Fibroblast of lung (primary cell): ENCODE measurements around the gene EXOC5.

ENCODE experiments used
- EZH2 ChIP-seq: IDR thresholded peaks from 2 replicates; pipeline ENCODE4 v1.5.1; 2012; ENCODE audit warnings: low read length, control low read depth, mild to moderate bottlenecking; ENCODE audit errors: missing control alignments
- TF ChIP-seq, protein P1 (sequence below), 2 donors: IDR thresholded peaks in 1 of 2; conservative IDR thresholded peaks in 1 of 2; 1 replicate in 1 of 2; 2 replicates in 1 of 2; pipeline ENCODE4 v1.5.1; 2011 to 2012; ENCODE audit warnings: low read length in 2 of 2, control low read depth in 1 of 2, inconsistent platforms in 1 of 2, low read depth in 1 of 2, mild to moderate bottlenecking in 1 of 2

GRCh38 chr14:57287745-57288144 is 19.0 kb upstream of the EXOC5 start:
- TF ChIP-seq, protein P1, sequence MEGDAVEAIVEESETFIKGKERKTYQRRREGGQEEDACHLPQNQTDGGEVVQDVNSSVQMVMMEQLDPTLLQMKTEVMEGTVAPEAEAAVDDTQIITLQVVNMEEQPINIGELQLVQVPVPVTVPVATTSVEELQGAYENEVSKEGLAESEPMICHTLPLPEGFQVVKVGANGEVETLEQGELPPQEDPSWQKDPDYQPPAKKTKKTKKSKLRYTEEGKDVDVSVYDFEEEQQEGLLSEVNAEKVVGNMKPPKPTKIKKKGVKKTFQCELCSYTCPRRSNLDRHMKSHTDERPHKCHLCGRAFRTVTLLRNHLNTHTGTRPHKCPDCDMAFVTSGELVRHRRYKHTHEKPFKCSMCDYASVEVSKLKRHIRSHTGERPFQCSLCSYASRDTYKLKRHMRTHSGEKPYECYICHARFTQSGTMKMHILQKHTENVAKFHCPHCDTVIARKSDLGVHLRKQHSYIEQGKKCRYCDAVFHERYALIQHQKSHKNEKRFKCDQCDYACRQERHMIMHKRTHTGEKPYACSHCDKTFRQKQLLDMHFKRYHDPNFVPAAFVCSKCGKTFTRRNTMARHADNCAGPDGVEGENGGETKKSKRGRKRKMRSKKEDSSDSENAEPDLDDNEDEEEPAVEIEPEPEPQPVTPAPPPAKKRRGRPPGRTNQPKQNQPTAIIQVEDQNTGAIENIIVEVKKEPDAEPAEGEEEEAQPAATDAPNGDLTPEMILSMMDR (conservative IDR thresholded peaks at IDR 0.05 in 1 of 2, IDR thresholded peaks at IDR 0.05 in 1 of 2; ENCODE audit: low read depth in 1 of 2, low read length in 2 of 2) = no peak
- no peak for TF ChIP-seq EZH2
